Mesenteric fat pad (tissue), 1 donor: Measurements from ENCODE around the gene MZB1. TPM values are rescaled to one million over a fixed set of nuclear protein-coding genes. Genes with fewer than 3 reads are reported as not detected.

Source experiments
- DNase-seq: peaks from one replicate; pipeline ENCODE4 v3.0.0-alpha.2; 2020; ENCODE audit warnings: low spot score
- total RNA-seq: library from RNA; stranded (reverse); fragmentation: NEBNext Ultra II Directional; extraction: Animal tissue kit (Norgen Biotek cat#: 25700); gene quantifications from one replicate; pipeline ENCODE4 v1.2.1, GENCODE V29; 2021
- donor health status: DM: yes; HTN: yes; CAD: no.

MZB1 gene
- total RNA-seq, 1 donor from 2014 or later: 0.61 TPM

- DNase-seq: no peak
Measured at GRCh38 chr5:139340051-139340450, 49.7 kb downstream of the MZB1 start.

Other genes starting within 250 kb of the MZB1 start
- gene SIL1, start 191.5 kb downstream of the MZB1 start, total RNA-seq: 66.6 TPM
- gene MATR3, start 96.2 kb downstream of the MZB1 start, total RNA-seq: 115 TPM
- 79.3 TPM for gene PAIP2, start 48.1 kb downstream of the MZB1 start, total RNA-seq
- not detected for gene SLC23A1, start 6.6 kb downstream of the MZB1 start, total RNA-seq
- 2.1 TPM for gene PROB1, start 5.2 kb upstream of the MZB1 start, total RNA-seq
- 2.0 TPM for gene SPATA24, start 14.2 kb upstream of the MZB1 start, total RNA-seq
- 8.4 TPM for gene DNAJC18, start 49.6 kb upstream of the MZB1 start, total RNA-seq
- gene ECSCR, start 72.8 kb upstream of the MZB1 start, total RNA-seq: 26.7 TPM
- not detected for gene SMIM33, start 81.1 kb upstream of the MZB1 start, total RNA-seq
- 52.5 TPM for gene STING1, start 92.8 kb upstream of the MZB1 start, total RNA-seq
- gene UBE2D2, start 171.4 kb upstream of the MZB1 start, total RNA-seq: 111 TPM